ENCODE measurements around the gene CSPG4.

- TF ChIP-seq L3MBTL2 (conservative IDR thresholded peaks at IDR 0.05) (no peak), FOXA1 (IDR thresholded peaks at IDR 0.05) (no peak), ZNF384 (IDR thresholded peaks at IDR 0.05) (no peak), SUZ12 (IDR thresholded peaks at IDR 0.05) (no peak), HDGF (IDR thresholded peaks at IDR 0.05; ENCODE audit: borderline replicate concordance) (no peak), BHLHE40 (IDR thresholded peaks at IDR 0.05; ENCODE audit: borderline replicate concordance) (no peak), FOXK2 (IDR thresholded peaks at IDR 0.05) (no peak), FOXM1 (IDR thresholded peaks at IDR 0.05; ENCODE audit: borderline replicate concordance) (no peak), LEF1 (IDR thresholded peaks at IDR 0.05; ENCODE audit: borderline replicate concordance) (no peak), NFRKB (IDR thresholded peaks at IDR 0.05) (no peak), TARDBP (IDR thresholded peaks at IDR 0.05) (no peak), SP1 (IDR thresholded peaks at IDR 0.05) (no peak), PKNOX1 (IDR thresholded peaks at IDR 0.05) (no peak)
Measured at GRCh38 chr15:75646112-75646943, 66.3 kb downstream of the CSPG4 start.

Measured in HEK293T (cell line).